GM12878 (cell line): ENCODE data around the gene CHKA. TPM values are rescaled to one million over a fixed set of nuclear protein-coding genes. Genes with fewer than 3 reads are reported as not detected.
A peak's percentile ranks its signal among the peaks of the same experiment; 100 is the strongest.

ENCODE experiments used
- IRF4 ChIP-seq: IDR thresholded peaks from 2 replicates; pipeline ENCODE4 v1.6.1; 2011; ENCODE audit warnings: low read depth, low read length
- MXI1 ChIP-seq: fragments of 150-350 bp; IDR thresholded peaks from 2 replicates; pipeline ENCODE4 v1.6.1; 2011; ENCODE audit warnings: low read depth, mild to moderate bottlenecking, inconsistent platforms, low read length, improper control_type of control experiment
- STAT3 ChIP-seq: IDR thresholded peaks from 2 replicates; pipeline ENCODE4 v1.6.1; 2011; ENCODE audit warnings: low read depth, low read length, improper control_type of control experiment
- SUPT20H ChIP-seq: IDR thresholded peaks from 2 replicates; pipeline ENCODE4 v1.6.1; 2011; ENCODE audit warnings: low read depth, mild to moderate bottlenecking, low read length, moderate library complexity, borderline replicate concordance; ENCODE audit not compliant: control insufficient read depth
- TCF7 ChIP-seq: IDR thresholded peaks from 2 replicates; pipeline ENCODE4 v1.6.1; 2014; ENCODE audit warnings: antibody characterized with exemption, borderline replicate concordance
- USF2 ChIP-seq: IDR thresholded peaks from 2 replicates; pipeline ENCODE4 v1.6.1; 2011; ENCODE audit warnings: low read depth, low read length, improper control_type of control experiment, borderline replicate concordance
- ZBED1 ChIP-seq: IDR thresholded peaks from 2 replicates; pipeline ENCODE4 v1.6.1; 2016; ENCODE audit warnings: borderline replicate concordance
- ZNF24 ChIP-seq: fragments of 450-650 bp; IDR thresholded peaks from 2 replicates; pipeline ENCODE4 v1.6.1; 2017; ENCODE audit warnings: antibody characterized with exemption, mild to moderate bottlenecking
- ZNF384 ChIP-seq: IDR thresholded peaks from 2 replicates; pipeline ENCODE4 v1.6.1; 2012; ENCODE audit warnings: low read depth, mild to moderate bottlenecking, low read length, improper control_type of control experiment, borderline replicate concordance
- ZZZ3 ChIP-seq: IDR thresholded peaks from 2 replicates; pipeline ENCODE4 v1.6.1; 2011; ENCODE audit warnings: low read depth; ENCODE audit not compliant: control insufficient read depth, insufficient read length
- polyA plus RNA-seq, 11 experiments: library from polyadenylated mRNA; depleted of rRNA in 4 of 11; unstranded in 6 of 11; stranded (reverse) in 5 of 11; fragments of >200 nt; fragmentation: Nextera tagmentation in 4 of 11; fragmentation: Illumina TruSeq in 1 of 11; extraction: Ambion mirVana in 4 of 11; extraction: Trizol in 1 of 11; gene quantifications; 1 replicate in 1 of 11; 2 replicates in 10 of 11; pipeline versions ENCODE4 v1.2.1 to v1.2.3, GENCODE V29; 2011 to 2016; ENCODE audit warnings: inconsistent platforms in 2 of 11, missing spikeins in 2 of 11, low read depth in 1 of 11
- total RNA-seq, 4 experiments: library from RNA; depleted of rRNA in 3 of 4; stranded (reverse); fragments of >200 nt in 3 of 4; fragmentation: Illumina TruSeq in 1 of 4; extraction: Trizol in 1 of 4; gene quantifications; 2 replicates each; pipeline versions ENCODE4 v1.2.1 to v1.2.3, GENCODE V29; 2013 to 2021
- TF ChIP-seq, protein P1 (sequence below): IDR thresholded peaks from 2 replicates; pipeline ENCODE4 v1.6.1; 2012; ENCODE audit warnings: mild to moderate bottlenecking, low read depth, low read length

CHKA gene
- total and polyA plus RNA-seq, 10 of the 15 experiments (the other 5 are each of a cell fraction or from before 2014, with no cell fraction given): 5.2 to 29.2 (median 21.2) TPM

GRCh38 chr11:68120273-68121066, 718 bp downstream of the CHKA start (continued):
- TF ChIP-seq USF2: no peak
- TF ChIP-seq ZBED1: no peak
- peak; percentile 53 for TF ChIP-seq ZNF384
- TF ChIP-seq, protein P1, sequence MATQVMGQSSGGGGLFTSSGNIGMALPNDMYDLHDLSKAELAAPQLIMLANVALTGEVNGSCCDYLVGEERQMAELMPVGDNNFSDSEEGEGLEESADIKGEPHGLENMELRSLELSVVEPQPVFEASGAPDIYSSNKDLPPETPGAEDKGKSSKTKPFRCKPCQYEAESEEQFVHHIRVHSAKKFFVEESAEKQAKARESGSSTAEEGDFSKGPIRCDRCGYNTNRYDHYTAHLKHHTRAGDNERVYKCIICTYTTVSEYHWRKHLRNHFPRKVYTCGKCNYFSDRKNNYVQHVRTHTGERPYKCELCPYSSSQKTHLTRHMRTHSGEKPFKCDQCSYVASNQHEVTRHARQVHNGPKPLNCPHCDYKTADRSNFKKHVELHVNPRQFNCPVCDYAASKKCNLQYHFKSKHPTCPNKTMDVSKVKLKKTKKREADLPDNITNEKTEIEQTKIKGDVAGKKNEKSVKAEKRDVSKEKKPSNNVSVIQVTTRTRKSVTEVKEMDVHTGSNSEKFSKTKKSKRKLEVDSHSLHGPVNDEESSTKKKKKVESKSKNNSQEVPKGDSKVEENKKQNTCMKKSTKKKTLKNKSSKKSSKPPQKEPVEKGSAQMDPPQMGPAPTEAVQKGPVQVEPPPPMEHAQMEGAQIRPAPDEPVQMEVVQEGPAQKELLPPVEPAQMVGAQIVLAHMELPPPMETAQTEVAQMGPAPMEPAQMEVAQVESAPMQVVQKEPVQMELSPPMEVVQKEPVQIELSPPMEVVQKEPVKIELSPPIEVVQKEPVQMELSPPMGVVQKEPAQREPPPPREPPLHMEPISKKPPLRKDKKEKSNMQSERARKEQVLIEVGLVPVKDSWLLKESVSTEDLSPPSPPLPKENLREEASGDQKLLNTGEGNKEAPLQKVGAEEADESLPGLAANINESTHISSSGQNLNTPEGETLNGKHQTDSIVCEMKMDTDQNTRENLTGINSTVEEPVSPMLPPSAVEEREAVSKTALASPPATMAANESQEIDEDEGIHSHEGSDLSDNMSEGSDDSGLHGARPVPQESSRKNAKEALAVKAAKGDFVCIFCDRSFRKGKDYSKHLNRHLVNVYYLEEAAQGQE: no peak
- no peak for TF ChIP-seq SUPT20H
- TF ChIP-seq STAT3: no peak
- TF ChIP-seq IRF4: no peak
- no peak for TF ChIP-seq ZZZ3
- TF ChIP-seq MXI1: 0 out of 2 replicates have a peak, but pooled peaks have one; percentile 29
- TF ChIP-seq TCF7: no peak
- TF ChIP-seq ZNF24: no peak
